A549 treated with AZD9567 at 1 μM for 4 hours (cell line): ENCODE results near the gene UBN1. TPM values are rescaled to one million over a fixed set of nuclear protein-coding genes. Genes with fewer than 3 reads are reported as not detected.

Experiments used
- total RNA-seq: library from RNA; stranded (reverse); fragments of 200-300 nt; extraction: Qiagen RNA extraction; gene quantifications from 5 replicates; pipeline ENCODE4 v1.2.3, GENCODE V29; 2022; ENCODE audit not compliant: insufficient read depth

The UBN1 gene, protein sequence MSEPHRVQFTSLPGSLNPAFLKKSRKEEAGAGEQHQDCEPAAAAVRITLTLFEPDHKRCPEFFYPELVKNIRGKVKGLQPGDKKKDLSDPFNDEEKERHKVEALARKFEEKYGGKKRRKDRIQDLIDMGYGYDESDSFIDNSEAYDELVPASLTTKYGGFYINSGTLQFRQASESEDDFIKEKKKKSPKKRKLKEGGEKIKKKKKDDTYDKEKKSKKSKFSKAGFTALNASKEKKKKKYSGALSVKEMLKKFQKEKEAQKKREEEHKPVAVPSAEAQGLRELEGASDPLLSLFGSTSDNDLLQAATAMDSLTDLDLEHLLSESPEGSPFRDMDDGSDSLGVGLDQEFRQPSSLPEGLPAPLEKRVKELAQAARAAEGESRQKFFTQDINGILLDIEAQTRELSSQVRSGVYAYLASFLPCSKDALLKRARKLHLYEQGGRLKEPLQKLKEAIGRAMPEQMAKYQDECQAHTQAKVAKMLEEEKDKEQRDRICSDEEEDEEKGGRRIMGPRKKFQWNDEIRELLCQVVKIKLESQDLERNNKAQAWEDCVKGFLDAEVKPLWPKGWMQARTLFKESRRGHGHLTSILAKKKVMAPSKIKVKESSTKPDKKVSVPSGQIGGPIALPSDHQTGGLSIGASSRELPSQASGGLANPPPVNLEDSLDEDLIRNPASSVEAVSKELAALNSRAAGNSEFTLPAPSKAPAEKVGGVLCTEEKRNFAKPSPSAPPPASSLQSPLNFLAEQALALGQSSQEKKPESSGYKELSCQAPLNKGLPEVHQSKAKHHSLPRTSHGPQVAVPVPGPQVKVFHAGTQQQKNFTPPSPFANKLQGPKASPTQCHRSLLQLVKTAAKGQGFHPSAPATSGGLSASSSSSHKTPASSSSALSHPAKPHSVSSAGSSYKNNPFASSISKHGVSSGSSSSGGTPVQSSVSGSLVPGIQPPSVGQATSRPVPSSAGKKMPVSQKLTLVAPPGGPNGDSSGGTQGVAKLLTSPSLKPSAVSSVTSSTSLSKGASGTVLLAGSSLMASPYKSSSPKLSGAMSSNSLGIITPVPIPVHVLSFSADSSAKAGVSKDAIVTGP (N-terminal part only)
- total RNA-seq = 27.4 to 28.9 TPM (median 28.1 TPM) in 5 replicates

DNA sequence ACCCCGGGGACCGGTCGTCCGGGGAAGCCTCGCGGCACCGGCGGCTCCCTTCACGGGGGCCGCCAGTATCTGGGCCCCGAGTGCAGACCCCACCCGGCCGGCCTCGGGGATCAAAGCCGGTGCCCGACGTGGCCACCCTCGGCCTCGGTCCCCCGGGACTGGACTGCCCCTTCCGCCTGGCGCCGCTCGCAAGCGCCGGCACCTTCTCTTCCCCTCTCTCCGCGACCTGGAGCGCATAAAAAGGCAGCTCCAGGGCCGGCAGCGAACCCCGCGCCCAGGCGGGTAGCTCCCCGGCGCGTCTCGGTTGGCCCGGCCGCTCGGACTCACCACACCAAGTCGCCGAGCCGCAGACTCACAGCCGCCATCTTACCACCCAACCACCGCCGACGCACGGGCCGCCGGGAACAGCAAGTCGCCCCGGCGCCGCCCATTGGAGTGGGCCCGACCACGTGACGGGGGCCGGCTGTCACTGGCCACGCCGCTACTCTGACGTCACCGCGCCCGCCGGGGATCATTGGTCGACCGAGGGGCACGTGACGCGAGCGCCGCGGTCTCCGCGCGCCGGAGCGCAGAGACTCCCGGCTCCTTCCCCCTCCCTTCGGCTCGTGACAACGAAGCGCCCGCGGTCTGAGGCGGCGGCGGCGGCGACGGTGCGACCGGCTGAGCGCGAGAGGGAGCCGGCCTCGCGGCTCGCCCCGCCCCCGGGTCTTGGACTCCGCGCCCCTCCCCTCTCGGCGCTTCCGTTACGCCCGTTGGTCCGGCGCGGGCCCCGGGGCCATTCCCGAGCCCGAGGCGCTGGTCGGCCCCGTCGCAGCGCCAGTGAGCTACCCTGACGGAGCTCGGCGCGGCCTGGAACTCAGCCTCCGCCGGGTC lies at the start of gene UBN1, which contains the start of gene GLYR1:
UBN1 (plus strand) TSS at position 581 of the 873 bp plus-strand sequence. CDS start 5,437 bp downstream, outside the sequence.
GLYR1 (minus strand) TSS at position 388 of the 873 bp plus-strand sequence; CDS start at position 365, 23 bp downstream.

DNA sequence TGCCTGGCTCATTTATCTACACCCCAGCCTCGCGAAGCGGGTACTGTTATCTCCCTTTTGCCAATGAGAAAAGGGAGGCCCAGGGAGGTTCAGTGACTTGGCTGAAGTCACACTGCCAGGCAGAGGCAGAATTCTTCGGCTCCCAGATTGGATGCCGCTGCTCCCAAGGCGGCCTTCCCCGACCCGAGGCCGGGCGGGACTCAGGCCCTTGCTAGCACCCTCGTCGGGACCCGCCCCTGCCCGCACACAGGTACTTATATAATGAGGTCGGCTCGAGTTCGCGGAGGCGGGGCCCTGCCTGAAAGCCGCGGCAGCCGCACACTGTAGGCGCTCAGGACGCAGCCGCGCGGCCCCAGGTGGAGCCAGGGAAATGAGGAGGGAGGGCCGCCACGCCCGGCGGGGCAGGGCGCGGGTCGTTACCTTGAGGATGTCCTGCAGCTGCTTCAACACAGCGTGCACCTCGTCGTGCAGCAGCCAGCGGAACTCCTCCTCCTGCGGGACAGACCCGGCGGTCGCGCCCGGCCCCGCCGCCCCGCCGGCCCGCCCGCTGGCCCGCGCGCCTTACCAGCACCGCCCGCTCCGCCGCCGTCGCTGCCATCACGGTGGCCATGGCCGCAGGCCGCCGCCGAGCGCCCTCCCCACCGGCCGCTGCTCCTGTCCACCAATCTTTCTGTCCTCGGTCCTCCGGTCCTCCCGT lies 45.2 kb upstream of the UBN1 start, which contains the start of gene ROGDI:
ROGDI (minus strand) TSS at position 672 of the 697 bp plus-strand sequence; CDS start at position 610, 62 bp downstream.

Other genes with a start within 250 kb of the UBN1 start
- gene UBALD1, start 232.6 kb upstream of the UBN1 start, total RNA-seq = 35.1 to 62.2 TPM (median 56.6 TPM) in 5 replicates
- 40.8 to 50.4 TPM (median 44.0 TPM) in 5 replicates for gene MGRN1, start 222.7 kb upstream of the UBN1 start, total RNA-seq
- 15.7 to 28.4 TPM (median 26.0 TPM) in 5 replicates for gene NUDT16L1, start 153.9 kb upstream of the UBN1 start, total RNA-seq
- gene ANKS3, start 113.2 kb upstream of the UBN1 start, total RNA-seq = 17.4 to 28.8 TPM (median 27.4 TPM) in 5 replicates
- gene DNAAF8, start 112.9 kb upstream of the UBN1 start, total RNA-seq = 1.3 to 1.7 TPM (median 1.5 TPM) in 4 of 5 replicates, not detected in the other
- gene ZNF500, start 80.3 kb upstream of the UBN1 start, total RNA-seq = 8.0 to 14.9 TPM (median 8.8 TPM) in 5 replicates
- 0.18 to 0.26 TPM in 2 of 5 replicates, not detected in the others for gene SEPTIN12, start 59.1 kb upstream of the UBN1 start, total RNA-seq
- not detected in 5 replicates for gene SMIM22, start 52.1 kb upstream of the UBN1 start, total RNA-seq
- 14.7 to 26.6 TPM (median 16.5 TPM) in 5 replicates for gene ROGDI, start 44.8 kb upstream of the UBN1 start, total RNA-seq
- gene GLYR1, start 193 bp upstream of the UBN1 start, total RNA-seq = 43.4 to 47.9 TPM (median 46.8 TPM) in 5 replicates
- gene PPL, start 89.7 kb downstream of the UBN1 start, total RNA-seq = 2.8 to 3.8 TPM (median 3.6 TPM) in 5 replicates
- 0.02 to 0.08 TPM (median 0.03 TPM) in 4 of 5 replicates, not detected in the other for gene SEC14L5, start 110.8 kb downstream of the UBN1 start, total RNA-seq
- gene NAGPA, start 186.5 kb downstream of the UBN1 start, total RNA-seq = 9.2 to 17.0 TPM (median 15.3 TPM) in 5 replicates
- not detected in 5 replicates for gene C16orf89, start 218.5 kb downstream of the UBN1 start, total RNA-seq
- 33.8 to 40.5 TPM (median 36.5 TPM) in 5 replicates for gene ALG1, start 224.4 kb downstream of the UBN1 start, total RNA-seq